GM23248 (cell line): Measurements from ENCODE around the gene TBX1. TPM values are rescaled to one million over a fixed set of nuclear protein-coding genes. Genes with fewer than 3 reads are reported as not detected.
A peak's percentile ranks its signal among the peaks of the same experiment; 100 is the strongest.

ENCODE experiments used
- DNase-seq: peaks from one replicate; pipeline ENCODE4 v3.0.0-alpha.2; 2015
- H2AFZ ChIP-seq: fragments of 200-600 bp; sonication (generic); 2 replicates; pipeline ENCODE4 v1.6.1; 2016; ENCODE audit warnings: antibody characterized with exemption
- H3F3A ChIP-seq: fragments of 200-600 bp; sonication (generic); 2 replicates; pipeline ENCODE4 v1.6.1; 2016; ENCODE audit warnings: mild to moderate bottlenecking, antibody characterized with exemption, mixed run types; ENCODE audit not compliant: insufficient read depth
- H3K27ac ChIP-seq: fragments of 200-600 bp; sonication (generic); 2 replicates; pipeline ENCODE4 v1.5.1; 2016; ENCODE audit warnings: mild to moderate bottlenecking
- H3K27me3 ChIP-seq: fragments of 200-600 bp; sonication (generic); replicated peaks from 2 replicates; pipeline ENCODE4 v1.6.1; 2016; ENCODE audit warnings: mild to moderate bottlenecking; ENCODE audit not compliant: insufficient read depth
- H3K36me3 ChIP-seq: fragments of 200-600 bp; sonication (generic); 2 replicates; pipeline ENCODE4 v1.6.1; 2016; ENCODE audit warnings: low read depth, mild to moderate bottlenecking
- H3K4me1 ChIP-seq: fragments of 200-600 bp; sonication (generic); 2 replicates; pipeline ENCODE4 v1.6.1; 2016; ENCODE audit warnings: mild to moderate bottlenecking; ENCODE audit not compliant: insufficient read depth
- H3K4me2 ChIP-seq: fragments of 200-600 bp; sonication (generic); one replicate; pipeline ENCODE4 v1.6.1; 2016; ENCODE audit warnings: mild to moderate bottlenecking; ENCODE audit not compliant: unreplicated experiment
- H3K4me3 ChIP-seq: fragments of 200-600 bp; sonication (generic); 2 replicates; pipeline ENCODE4 v1.5.1; 2016; ENCODE audit warnings: mild to moderate bottlenecking
- H3K79me2 ChIP-seq: fragments of 200-600 bp; sonication (generic); 2 replicates; pipeline ENCODE4 v1.6.1; 2016; ENCODE audit warnings: mild to moderate bottlenecking; ENCODE audit not compliant: insufficient read depth
- H3K9ac ChIP-seq: fragments of 200-600 bp; sonication (generic); 2 replicates; pipeline ENCODE4 v1.6.1; 2016; ENCODE audit warnings: mild to moderate bottlenecking
- H3K9me2 ChIP-seq: fragments of 200-600 bp; sonication (generic); 2 replicates; pipeline ENCODE4 v1.6.1; 2016; ENCODE audit warnings: mixed run types, mild to moderate bottlenecking, moderate library complexity; ENCODE audit not compliant: insufficient read depth
- H3K9me3 ChIP-seq: fragments of 200-600 bp; sonication (generic); one replicate; pipeline ENCODE4 v1.6.1; 2017; ENCODE audit warnings: low read depth
- H4K20me1 ChIP-seq: fragments of 200-600 bp; sonication (generic); 2 replicates; pipeline ENCODE4 v1.6.0; 2016; ENCODE audit not compliant: insufficient read depth
- EZH2 ChIP-seq: fragments of 200-600 bp; sonication (generic); IDR thresholded peaks from 2 replicates; pipeline ENCODE4 v1.6.1; 2018; ENCODE audit warnings: antibody characterized with exemption, mild to moderate bottlenecking; ENCODE audit not compliant: insufficient read depth, poor library complexity, severe bottlenecking
- EZH2phosphoT487 ChIP-seq: fragments of 200-600 bp; sonication (generic); IDR thresholded peaks from 2 replicates; pipeline ENCODE4 v1.6.1; 2018; ENCODE audit warnings: antibody characterized with exemption, moderate library complexity, mild to moderate bottlenecking, low read depth; ENCODE audit not compliant: insufficient read depth
- WGBS, 2 experiments: methylation state at CpG; one replicate each; pipeline ENCODE4 v1.1.6; 2015 to 2017; ENCODE audit warnings: low lambda C conversion rate in 2 of 2, low coverage in 1 of 2; ENCODE audit errors: missing lambda C conversion rate in 2 of 2; 5-methylcytosine and 5-hydroxymethylcytosine counted together
- in situ Hi-C: fragments of 300-500 bp; cut with MboI; formaldehyde crosslinking; loops from 2 replicates; pipeline ENCODE4 v1.15.0; 2020
- polyA plus RNA-seq: library from polyadenylated mRNA; unstranded; fragments of >200 nt; fragmentation: Nextera tagmentation; extraction: Ambion mirVana; gene quantifications from 2 replicates; pipeline ENCODE4 v1.2.1, GENCODE V29; 2016
- total RNA-seq: library from RNA; depleted of rRNA; stranded (reverse); fragments of >200 nt; shearing (Covaris generic); gene quantifications from 2 replicates; pipeline ENCODE4 v1.2.3, GENCODE V29; 2014

Gene TBX1
- total and polyA plus RNA-seq, 2 experiments from 2014 or later = 2.8 to 4.6 TPM

- no peak overlapping the region for H2AFZ ChIP-seq
- no peaks in the 10 kb centered on the region for H3K9me2 ChIP-seq
- DNase-seq = no peak
- TF ChIP-seq EZH2phosphoT487 (no peak), EZH2 (no peak)
- WGBS, 2 experiments = 92 to 95% methylated on average over 8 to 9 of the region's 9 CpGs
- no peaks in the 10 kb centered on the region for H3K79me2 ChIP-seq
- H3K27ac ChIP-seq = no peak overlapping the region
- no peaks in the 10 kb centered on the region for H3F3A ChIP-seq
- no peak overlapping the region for H3K4me2 ChIP-seq
- no peaks in the 10 kb centered on the region for H4K20me1 ChIP-seq
- in situ Hi-C loops = no loop called here
- H3K9ac ChIP-seq = no peak overlapping the region
- H3K9me3 ChIP-seq = no peaks in the 10 kb centered on the region
- no peaks in the 10 kb centered on the region for H3K36me3 ChIP-seq
- H3K27me3 ChIP-seq = no peaks in the 10 kb centered on the region
- no peaks in the 10 kb centered on the region for H3K4me1 ChIP-seq
- no peak overlapping the region for H3K4me3 ChIP-seq
Measured at GRCh38 chr22:19717181-19717580, 43.4 kb upstream of the TBX1 start.

- WGBS, 2 experiments = 11 to 12% methylated on average over 58 to 61 of the region's 96 CpGs
- DNase-seq = peak; percentile 84
- TF ChIP-seq EZH2 (no peak), EZH2phosphoT487 (no peak)
- peak overlapping the region; percentile 75 for H3K9ac ChIP-seq
- H3K79me2 ChIP-seq = no peaks in the 10 kb centered on the region
- no peaks in the 10 kb centered on the region for H3K27me3 ChIP-seq
- in situ Hi-C loops = no loop called here
- peak overlapping the region; percentile 76 for H2AFZ ChIP-seq
- no peaks in the 10 kb centered on the region for H3K36me3 ChIP-seq
- H3K9me2 ChIP-seq = no peaks in the 10 kb centered on the region
- H3K9me3 ChIP-seq = no peaks in the 10 kb centered on the region
- H3F3A ChIP-seq = no peaks in the 10 kb centered on the region
- H4K20me1 ChIP-seq = no peaks in the 10 kb centered on the region
- peak overlapping the region; percentile 73 for H3K4me3 ChIP-seq
- peak overlapping the region; percentile 76 for H3K4me2 ChIP-seq
- no peak overlapping the region for H3K27ac ChIP-seq
- H3K4me1 ChIP-seq = no peaks in the 10 kb centered on the region
Measured at GRCh38 chr22:19717691-19718455, 42.7 kb upstream of the TBX1 start.

- DNase-seq = peak; percentile 37
- Histone ChIP-seq H3K9me3 (no peaks in the 10 kb centered on the region), H3K79me2 (no peaks in the 10 kb centered on the region), H3K4me2 (peak overlapping the region; percentile 76), H3K9ac (peak overlapping the region; percentile 75), H3K4me1 (no peaks in the 10 kb centered on the region), H3K9me2 (no peaks in the 10 kb centered on the region), H3K27me3 (no peaks in the 10 kb centered on the region), H3K4me3 (peak overlapping the region; percentile 73), H3K36me3 (no peaks in the 10 kb centered on the region), H2AFZ (peak overlapping the region; percentile 76), H4K20me1 (no peaks in the 10 kb centered on the region), H3K27ac (no peak overlapping the region), H3F3A (no peaks in the 10 kb centered on the region)
- in situ Hi-C loops = no loop called here
- 1 to 4% methylated on average over 25 to 49 of the region's 70 CpGs for WGBS, 2 experiments
- TF ChIP-seq EZH2 = no peak
- no peak for TF ChIP-seq EZH2phosphoT487
Measured at GRCh38 chr22:19718456-19719049, 42.0 kb upstream of the TBX1 start.

GRCh38 chr22:19719050-19719482 is 41.5 kb upstream of the TBX1 start:
- no peaks in the 10 kb centered on the region for H3K27me3 ChIP-seq
- peak overlapping the region; percentile 76 for H3K4me2 ChIP-seq
- peak overlapping the region; percentile 75 for H3K9ac ChIP-seq
- no peaks in the 10 kb centered on the region for H3K79me2 ChIP-seq
- H3K27ac ChIP-seq = no peak overlapping the region
- peak overlapping the region; percentile 76 for H2AFZ ChIP-seq
- TF ChIP-seq EZH2phosphoT487 (no peak), EZH2 (no peak)
- H3F3A ChIP-seq = no peaks in the 10 kb centered on the region
- H3K4me3 ChIP-seq = peak overlapping the region; percentile 73
- in situ Hi-C loops = no loop called here
- H3K9me3 ChIP-seq = no peaks in the 10 kb centered on the region
- 27 to 38% methylated on average over 16 to 22 of the region's 31 CpGs for WGBS, 2 experiments
- H3K4me1 ChIP-seq = no peaks in the 10 kb centered on the region
- H3K36me3 ChIP-seq = no peaks in the 10 kb centered on the region
- H4K20me1 ChIP-seq = no peaks in the 10 kb centered on the region
- no peak for DNase-seq
- no peaks in the 10 kb centered on the region for H3K9me2 ChIP-seq
